NCI-H1417 (cell line): ENCODE data around the gene FSTL5.
"Not testable (repeated sequence)": the region's sequence is repeated elsewhere in the genome, so short reads cannot be mapped to it uniquely, and the experiment has no call there.

ENCODE experiments used
- DNase-seq, 3 experiments: peaks; one replicate each; lab custom pipeline; 2025; lab: John Stamatoyannopoulos, UW

The FSTL5 gene

GRCh38 chr4:161829591-161829990 lies 334.2 kb downstream of the FSTL5 start:
- peak in 2 of 3 experiments; percentile 9 to 78 for DNase-seq

- no peak for DNase-seq
Observed at GRCh38 chr4:161828061-161828460, 335.7 kb downstream of the FSTL5 start.

GRCh38 chr4:161827013-161827412 lies 336.8 kb downstream of the FSTL5 start:
- DNase-seq = no peak

GRCh38 chr4:161823450-161823849 lies 340.4 kb downstream of the FSTL5 start:
- DNase-seq = no peak

GRCh38 chr4:161822174-161822573 lies 341.6 kb downstream of the FSTL5 start:
- no peak for DNase-seq

- DNase-seq = no peak
Observed at GRCh38 chr4:161817914-161818313, 345.9 kb downstream of the FSTL5 start.

- no peak for DNase-seq
Observed at GRCh38 chr4:161816958-161817357, 346.8 kb downstream of the FSTL5 start.

- DNase-seq = no peak
Observed at GRCh38 chr4:161815841-161816240, 348.0 kb downstream of the FSTL5 start.

- no peak for DNase-seq
Observed at GRCh38 chr4:161813889-161814288, 349.9 kb downstream of the FSTL5 start.

- DNase-seq = no peak
Observed at GRCh38 chr4:161813389-161813788, 350.4 kb downstream of the FSTL5 start.

- DNase-seq = no peak
Observed at GRCh38 chr4:161803171-161803570, 360.6 kb downstream of the FSTL5 start.

- DNase-seq = peak in 2 of 3 experiments; percentile 46 to 92
Observed at GRCh38 chr4:161799710-161800109, 364.1 kb downstream of the FSTL5 start.

- DNase-seq = no peak
Observed at GRCh38 chr4:161792991-161793390, 370.8 kb downstream of the FSTL5 start.

GRCh38 chr4:161791796-161792556 lies 371.8 kb downstream of the FSTL5 start:
- DNase-seq = no peak

- no peak for DNase-seq
Observed at GRCh38 chr4:161767116-161767515, 396.7 kb downstream of the FSTL5 start.

- DNase-seq = no peak
Observed at GRCh38 chr4:161762796-161763195, 401.0 kb downstream of the FSTL5 start.

GRCh38 chr4:161760008-161760407 lies 403.8 kb downstream of the FSTL5 start:
- DNase-seq = no peak

- DNase-seq = not testable (repeated sequence)
Observed at GRCh38 chr4:161758412-161758811, 405.4 kb downstream of the FSTL5 start.

- DNase-seq = no peak
Observed at GRCh38 chr4:161728929-161729328, 434.9 kb downstream of the FSTL5 start.

- DNase-seq = no peak
Observed at GRCh38 chr4:161721947-161722346, 441.9 kb downstream of the FSTL5 start.

- no peak for DNase-seq
Observed at GRCh38 chr4:161717084-161717483, 446.7 kb downstream of the FSTL5 start.

- DNase-seq = no peak
Observed at GRCh38 chr4:161714931-161715330, 448.9 kb downstream of the FSTL5 start.

GRCh38 chr4:161714022-161714751 lies 449.6 kb downstream of the FSTL5 start:
- DNase-seq = peak in 1 of 3 experiments; percentile 23
